T-helper 2 cell (primary cell): ENCODE measurements around the gene LCE7A.

Experiments
- DNase-seq, 5 experiments: peaks; one replicate each; pipeline versions ENCODE4 v3.0.0 to v3.0.0-alpha.2; 2012 to 2022
- total RNA-seq, 2 donors: gene quantifications; one replicate each; lab custom pipeline; 2026; lab: John Stamatoyannopoulos, UW

LCE7A gene, protein sequence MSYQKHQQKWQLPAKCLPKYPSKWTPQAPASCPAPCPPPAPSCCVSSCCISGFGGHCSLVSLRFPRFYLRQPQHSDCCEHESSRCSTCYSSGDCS
- total RNA-seq: 0 reads per million in 2 donors

DNA sequence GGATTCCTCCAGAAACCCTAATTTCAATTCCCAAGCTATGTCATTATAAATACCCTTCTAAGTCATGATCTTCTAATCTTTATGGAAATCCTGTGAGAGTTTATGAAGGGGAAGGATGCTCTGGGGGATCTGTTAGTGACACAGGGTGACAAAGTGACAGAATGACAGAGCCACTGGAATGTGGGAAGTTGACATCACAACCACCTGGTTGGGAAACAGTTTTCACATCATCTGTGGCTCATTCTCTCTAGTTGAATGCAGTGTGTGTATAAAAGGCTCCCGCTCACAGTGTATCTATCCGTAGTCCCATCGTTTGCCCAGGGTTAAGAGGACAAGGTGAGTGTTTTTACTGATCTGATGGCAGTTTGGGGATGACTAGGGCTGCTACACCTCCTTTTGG lies at the start of gene LCE7A:
Gene LCE7A (plus strand): TSS at position 301 of the 400 bp plus-strand sequence. CDS start 702 bp downstream, outside the sequence.
- no peak for DNase-seq

DNA sequence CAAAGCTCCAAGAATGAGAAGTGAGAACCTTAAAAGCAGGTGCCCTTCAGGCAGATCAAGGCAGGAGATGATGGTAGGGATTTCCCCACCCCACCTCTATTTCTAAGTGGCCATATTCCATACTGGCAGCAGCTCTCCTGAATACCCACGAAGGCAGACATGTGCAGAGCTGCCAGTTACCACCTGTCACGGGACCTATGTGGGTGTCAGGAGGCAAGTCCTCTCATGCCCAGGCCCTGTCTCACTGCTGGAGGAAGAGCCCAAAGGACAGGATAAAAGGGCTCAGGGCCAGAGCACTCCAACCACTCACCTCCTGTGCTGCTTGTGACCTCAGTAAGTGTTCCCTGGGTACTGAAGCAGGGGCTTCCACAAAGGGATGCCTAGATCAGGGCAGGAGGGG lies 48.7 kb upstream of the LCE7A start:
- no peak for DNase-seq

DNA sequence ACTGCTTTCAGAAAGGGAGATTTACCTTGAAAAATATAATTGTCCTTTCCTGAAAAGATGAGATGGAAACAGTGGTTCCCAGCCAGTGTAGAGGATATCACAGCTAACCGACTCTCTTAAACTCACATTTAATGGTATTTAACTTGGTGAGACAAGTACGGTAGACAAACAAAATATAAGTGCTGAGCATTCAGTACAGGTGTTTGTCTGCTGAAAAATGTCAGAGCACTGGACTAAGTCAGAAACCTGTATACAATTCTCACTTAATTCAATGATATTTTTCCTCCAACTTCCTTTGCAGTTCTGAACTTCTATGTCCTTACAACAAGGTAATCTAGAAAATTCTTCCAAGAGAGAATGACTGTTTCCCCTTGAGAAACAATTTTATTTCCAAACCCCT lies 48.1 kb upstream of the LCE7A start, which contains the start of gene LCE1B:
Gene LCE1B (plus strand): TSS at position 301 of the 400 bp plus-strand sequence. CDS start 476 bp downstream, outside the sequence.
- no peak for DNase-seq

DNA sequence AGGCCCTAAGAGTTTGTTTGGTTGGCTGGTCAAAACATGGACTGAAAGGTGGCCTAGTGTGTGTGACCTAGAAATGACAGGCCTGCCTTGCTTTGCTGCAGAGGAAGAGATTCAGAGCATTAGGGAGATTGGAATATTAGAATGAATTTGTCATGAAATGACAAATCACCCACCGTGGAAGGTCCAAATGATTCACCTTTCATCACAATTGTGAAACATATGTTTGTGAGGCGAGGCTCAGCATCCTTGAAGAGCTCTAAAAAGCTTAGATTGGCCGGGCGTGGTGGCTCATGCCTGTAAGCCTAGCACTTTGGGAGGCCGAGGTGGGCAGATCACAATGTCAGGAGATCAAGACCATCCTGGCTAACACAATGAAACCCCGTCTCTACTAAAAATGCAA lies 42.5 kb upstream of the LCE7A start:
- no peak for DNase-seq

DNA sequence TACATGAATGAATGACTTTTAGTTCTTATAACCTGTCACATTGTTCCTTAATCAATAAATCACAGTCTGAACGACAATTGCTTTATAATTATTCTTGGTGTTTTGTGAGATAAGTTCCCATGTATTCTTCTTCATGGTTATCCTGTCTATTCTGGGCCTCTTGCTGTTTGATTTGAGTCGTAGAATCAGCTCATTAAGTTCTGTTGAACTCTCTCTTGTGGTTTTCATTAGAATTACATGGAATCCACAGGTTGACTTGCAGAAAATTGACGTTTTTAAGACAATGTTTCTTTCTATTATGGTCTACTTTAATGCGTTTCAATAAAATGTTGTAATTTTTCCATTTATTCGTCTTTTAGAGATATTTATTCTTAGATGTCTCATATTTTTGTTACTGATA lies 36.5 kb upstream of the LCE7A start:
- DNase-seq: no peak

DNA sequence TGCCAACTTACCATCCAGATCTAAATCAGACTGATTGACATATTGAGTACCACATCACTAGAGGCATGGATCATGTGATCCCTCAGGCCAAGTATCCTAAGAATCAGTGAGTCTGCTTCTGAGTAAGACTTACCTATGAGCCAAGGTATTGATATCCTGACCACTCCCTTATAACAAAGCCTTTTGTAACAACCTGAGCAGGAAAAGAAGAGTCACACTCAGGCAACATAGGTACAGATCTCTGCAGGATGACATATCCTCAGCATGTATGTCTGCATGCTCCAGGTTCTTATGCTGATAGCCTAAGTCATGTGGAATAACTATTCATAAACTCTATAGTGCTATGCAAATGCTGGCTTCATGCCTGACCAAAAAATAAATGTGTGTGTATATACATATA lies 34.8 kb upstream of the LCE7A start:
- no peak for DNase-seq

DNA sequence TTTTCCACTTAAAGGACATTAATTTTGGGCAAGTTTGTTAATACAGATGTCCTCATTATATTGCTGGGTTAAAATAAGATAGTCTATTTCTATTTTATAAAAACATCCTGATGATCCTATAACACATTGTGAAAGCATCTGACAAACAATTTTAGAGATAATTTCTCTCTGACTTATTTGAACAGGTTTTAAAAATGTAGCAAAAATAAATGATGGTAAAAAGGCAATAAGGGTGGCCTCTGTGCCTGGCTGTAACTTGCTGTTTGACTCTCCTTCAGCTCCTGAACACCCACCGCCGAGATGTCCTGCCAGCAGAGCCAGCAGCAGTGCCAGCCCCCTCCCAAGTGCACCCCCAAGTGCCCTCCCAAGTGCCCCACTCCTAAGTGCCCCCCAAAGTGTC lies 32.6 kb upstream of the LCE7A start, which contains the start of gene LCE1A:
Gene LCE1A (plus strand): TSS at position 301 of the 400 bp plus-strand sequence. CDS start 0 bp downstream, at position 301.
- DNase-seq: no peak

DNA sequence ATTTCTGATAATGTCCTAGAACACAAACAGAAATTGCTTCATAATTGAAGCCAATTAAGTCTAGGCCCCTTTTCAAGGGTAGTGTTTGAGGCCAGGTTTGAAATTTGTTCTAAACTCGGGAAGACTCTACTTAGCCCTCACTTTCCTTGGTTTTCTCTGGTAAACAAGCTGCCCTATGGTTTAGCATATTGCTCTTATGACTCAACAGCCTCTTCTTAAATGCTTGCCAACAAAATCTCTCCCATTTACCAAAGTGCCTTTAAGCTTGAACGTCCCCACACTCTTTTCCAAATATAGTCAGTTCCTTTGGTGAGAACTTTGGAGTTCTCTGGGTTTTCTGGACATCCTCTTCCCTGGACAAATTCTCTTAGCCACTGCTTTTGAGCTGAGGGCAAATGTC lies 22.9 kb upstream of the LCE7A start:
- DNase-seq: no peak

DNA sequence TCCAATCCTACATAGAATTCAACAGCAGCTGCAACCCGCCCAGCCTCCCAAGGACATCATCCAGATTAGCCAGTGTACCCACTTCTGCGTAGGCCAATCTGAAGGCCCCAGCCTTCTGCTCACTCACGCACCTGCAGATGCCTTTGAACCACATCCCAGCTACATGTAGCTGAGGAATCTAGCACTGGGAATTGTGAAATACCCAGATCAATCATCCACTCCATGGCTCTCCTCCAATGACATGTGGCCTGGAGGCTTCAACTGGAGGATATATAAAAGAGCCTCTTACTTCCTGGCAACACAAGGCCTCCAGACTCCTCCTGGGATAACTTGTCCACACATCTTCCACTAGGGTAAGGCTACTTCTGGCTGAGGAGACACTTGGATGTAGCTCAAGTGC lies 17.2 kb upstream of the LCE7A start, which contains the start of gene LCE6A:
Gene LCE6A (plus strand): TSS at position 301 of the 400 bp plus-strand sequence. CDS start 665 bp downstream, outside the sequence.
- no peak for DNase-seq

DNA sequence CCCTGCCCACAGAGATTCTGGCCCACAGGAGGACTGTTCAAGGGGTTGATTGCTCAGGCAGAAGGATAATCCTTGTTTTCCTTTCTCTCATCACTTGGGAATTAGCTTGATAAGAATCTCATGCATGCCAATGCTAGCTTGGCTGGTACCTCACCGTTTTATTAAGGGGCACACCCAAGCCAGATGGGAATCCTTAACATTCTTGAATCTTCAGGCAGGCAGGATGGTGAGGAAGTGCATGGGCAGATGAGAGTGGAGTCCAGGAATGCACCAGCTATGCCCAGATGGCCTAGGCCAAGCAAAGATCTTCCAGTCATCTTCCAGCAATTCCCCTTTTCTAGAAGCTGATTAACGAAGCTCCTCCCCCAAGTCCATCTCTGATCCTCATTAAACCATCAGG lies 4.1 kb upstream of the LCE7A start:
- DNase-seq: no peak

DNA sequence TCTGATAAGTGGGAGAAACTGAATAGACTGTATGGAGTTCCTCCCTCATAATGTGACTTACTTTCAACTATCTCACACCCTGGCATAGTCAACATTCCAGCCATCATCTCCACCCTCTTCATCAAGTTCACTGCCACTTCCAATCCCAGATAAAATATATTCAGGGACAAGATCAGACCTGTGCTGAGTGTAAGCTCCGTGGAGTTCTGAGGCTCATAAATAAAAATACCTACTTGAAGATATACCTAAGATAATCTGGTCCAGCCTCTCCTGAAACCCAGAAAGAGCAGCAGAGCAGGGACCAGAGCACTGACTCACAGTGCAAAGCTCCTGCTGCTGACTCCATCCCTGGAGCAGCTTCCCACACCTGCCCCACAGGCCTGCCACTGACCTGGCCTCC lies 1.7 kb upstream of the LCE7A start:
- DNase-seq: no peak

DNA sequence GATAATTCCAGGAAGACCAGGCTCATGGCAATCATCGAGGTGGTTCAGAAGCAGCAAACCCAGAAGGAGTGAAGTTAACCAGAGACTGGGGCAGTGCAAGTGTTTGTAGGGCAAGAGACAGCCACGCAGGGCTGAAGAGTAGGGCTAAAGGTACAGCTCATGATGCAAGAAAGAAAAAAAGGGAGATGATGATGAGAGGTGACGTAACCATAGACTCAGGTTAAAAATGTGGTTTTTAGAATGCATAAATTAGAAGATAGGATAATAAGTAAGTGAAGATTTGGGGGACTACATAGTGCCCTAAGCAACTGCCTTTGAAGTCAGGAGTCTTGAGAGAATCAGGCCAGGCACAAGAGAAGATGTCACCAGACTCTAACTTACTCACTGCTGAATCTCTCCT lies 333 bp downstream of the LCE7A start:
- DNase-seq: no peak

DNA sequence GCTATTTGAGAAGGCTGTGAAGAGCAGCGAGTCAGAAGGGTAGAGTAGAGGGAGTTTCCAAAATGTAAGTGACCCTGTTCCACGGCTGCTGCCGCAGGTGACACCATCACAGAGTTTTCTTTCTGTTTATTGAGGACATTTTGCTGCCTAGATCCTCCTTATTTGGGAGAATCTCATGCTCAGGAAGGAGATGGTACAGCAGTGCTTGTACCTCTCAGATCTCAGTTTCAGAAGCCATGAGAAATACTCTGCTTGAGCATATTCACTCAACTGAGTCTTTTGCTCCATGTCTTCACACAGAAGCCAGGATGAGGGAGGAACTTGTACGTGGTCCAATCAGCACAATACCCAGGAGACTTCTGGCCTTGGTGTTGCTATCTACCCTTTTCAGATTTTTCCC lies 1.6 kb downstream of the LCE7A start:
- DNase-seq: no peak

DNA sequence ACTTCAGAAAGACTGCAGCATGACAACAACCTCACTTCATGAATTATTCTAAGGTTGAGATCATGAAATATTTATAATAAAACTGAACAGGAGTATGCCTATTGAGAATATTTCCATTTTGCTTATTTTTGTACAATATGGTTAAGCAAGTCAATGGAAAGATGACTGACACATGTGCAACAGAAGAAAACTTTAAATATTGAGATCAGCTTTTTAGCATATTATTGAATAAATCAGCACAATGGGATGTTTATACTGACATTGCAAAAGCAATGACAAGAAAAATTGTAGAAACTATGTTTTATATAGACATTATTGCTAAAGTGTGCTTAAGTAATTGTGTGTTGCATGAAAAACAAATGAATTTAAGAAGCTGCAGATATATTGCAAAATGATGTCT lies 4.6 kb downstream of the LCE7A start:
- no peak for DNase-seq

DNA sequence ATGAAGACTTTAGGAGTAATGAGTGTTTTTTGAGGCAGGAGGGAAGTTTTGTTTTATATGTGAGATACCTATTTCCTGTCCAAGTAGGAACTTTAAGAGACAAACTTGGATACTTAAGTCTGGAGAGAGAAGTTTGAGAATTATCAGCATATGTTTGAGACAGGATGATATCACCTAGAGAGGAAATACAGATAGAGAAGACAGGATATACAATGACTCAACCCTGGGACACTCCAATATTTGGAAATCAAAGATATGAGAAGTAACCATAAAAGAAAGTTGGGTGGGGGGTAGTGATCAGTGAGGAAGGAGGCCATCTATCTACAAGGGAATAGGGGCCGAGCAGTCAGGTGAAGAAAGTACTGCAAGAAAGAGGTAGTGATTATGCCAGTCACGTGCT lies 6.5 kb downstream of the LCE7A start:
- no peak for DNase-seq

DNA sequence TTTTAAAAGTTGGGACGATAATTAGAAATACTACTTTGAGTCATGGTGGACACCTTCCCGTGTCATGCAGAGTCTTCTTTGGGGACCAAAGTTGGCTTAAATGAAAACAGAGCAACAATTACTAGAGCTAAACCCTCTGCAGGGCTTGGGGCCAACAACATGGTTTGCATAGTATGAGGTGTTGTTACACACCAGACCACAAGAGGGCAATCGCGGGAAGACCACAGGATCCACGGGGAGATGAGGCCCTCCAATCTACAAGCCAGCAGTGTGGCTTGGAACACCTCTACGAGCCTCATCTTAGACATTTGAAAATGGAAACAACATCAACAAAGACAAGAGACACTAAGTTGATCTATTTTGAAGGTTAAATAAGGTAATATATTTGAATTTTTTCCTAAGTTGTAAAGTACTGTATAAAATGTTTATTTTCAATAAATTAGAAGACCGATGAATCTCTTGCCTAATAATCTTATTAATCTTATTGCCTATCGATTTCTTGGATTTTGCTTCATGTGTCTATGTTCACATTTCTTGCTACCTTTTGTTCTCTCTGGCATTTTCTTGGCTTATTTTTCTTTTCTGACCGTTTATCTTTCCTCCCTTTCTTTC lies 10.1 kb downstream of the LCE7A start:
- peak in 3 of 5 experiments; percentile 20 to 57 (median 34) for DNase-seq

DNA sequence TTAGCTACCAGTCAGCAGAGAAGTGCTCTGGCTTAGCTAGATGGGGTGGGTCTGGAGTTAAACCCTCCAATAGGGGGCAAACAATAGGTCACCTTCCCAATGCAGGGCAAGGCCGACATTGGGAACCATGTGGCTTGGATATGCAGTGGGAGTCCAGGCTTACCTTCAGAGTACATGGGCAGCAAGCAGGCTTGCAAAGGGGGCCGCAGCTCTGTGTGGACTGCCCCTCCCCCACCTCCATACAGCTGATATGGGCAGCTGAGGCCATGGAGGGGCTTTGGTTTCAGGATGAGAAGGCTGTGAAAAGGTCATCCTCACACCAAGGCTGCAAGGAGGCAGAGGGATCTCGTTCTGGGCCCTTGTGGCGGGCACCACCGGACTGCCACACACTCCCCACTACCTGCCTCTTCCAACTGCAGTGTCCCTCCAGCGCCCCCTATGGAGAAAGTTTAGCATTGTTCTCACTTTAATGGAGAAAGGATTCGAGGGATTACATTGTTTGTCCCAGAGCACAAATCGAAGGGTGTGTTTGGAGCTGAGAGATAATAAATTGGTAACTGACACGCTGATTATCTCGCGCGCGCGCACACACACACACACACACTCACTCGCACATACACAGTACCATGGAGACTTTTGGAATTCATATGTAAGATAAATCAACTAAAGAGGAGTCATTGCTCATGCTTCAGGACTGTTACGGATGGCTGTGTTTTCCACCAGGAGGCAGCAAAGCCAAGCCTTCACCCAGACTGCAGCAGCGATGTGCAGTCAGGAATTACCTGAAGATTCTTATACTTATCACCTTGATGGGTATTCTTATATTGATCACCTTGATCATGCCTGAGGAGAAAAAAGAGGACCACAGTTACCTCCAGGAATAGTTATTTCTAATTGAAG lies 11.3 kb downstream of the LCE7A start:
- DNase-seq: peak in 1 of 5 experiments; percentile 10

DNA sequence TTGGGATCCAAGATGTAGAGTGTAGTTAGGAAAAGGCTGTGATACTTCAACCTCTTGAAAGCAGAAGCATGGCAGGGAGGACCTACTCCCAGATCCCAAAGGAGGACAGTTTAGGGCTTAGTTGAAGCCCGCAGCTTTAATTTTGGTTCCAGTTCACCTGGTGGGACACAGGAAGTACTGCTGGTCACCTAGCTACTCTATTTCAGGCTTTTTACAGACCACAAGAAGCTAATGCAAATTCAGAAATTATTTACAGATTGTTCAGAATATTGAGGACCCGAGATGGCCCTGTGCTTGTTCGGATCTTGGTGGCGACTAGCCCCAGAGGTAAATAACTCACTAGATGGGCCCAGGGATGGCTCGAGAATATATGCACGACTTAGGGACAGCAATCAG lies 11.9 kb downstream of the LCE7A start:
- no peak for DNase-seq

DNA sequence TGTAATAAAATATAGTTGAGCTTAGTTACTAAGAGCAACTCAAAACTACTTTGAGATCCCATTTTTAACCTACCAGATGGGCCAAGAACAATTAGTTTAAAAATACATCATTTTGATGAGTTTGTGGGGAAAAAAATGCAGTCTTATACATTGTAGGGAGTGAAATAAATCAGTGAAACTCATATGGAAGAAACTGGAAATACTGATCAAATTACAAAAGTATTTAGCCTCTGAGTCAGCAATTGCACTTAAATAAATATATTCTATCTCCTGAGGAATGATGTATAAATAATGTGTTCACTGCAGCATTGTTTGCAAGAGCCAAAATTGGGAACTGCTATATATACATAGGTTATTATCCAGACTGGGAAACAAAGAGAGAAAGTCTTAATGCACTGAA lies 13.7 kb downstream of the LCE7A start:
- no peak for DNase-seq

DNA sequence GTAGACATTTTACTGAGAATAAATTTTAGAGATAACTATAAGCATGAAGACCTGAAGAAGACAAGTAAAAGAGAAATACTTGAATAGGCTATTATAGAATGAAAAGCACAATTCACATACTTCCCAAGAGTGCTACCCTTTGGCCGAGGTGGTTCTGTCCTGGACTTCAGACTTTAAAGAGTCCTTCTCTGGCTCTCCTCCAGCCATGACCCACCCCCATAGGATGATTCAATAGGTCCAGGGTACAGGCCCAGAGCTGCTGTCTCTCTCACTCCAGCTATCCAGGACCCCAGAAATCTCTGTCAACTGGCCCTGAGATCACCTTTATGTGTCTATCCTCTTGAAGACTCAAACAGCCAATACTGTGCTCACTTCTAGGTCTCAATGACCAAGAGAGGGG lies 17.0 kb downstream of the LCE7A start:
- no peak for DNase-seq

DNA sequence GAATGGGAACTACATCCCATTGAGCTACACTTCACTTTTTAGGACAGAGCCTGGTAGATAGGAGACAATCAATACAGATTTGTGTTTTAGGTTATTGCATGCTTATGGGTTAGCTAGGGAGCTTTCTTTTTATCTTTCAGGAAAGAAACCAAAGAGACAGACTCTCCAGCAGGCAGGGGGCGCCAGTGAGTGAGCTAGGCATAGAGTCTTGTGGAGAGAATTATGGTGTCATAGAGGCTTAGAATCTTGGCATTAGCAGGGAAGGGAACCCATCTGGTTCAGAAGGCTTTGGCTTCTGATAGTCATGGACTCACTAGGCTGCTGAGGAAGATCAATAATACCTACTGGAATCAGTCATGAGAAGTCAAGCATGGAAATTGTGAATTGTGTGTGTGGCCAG lies 18.2 kb downstream of the LCE7A start, which contains the start of gene SMCP:
Gene SMCP (plus strand): TSS at position 281 of the 400 bp plus-strand sequence. CDS start 6,101 bp downstream, outside the sequence.
- peak in 1 of 5 experiments; percentile 6 for DNase-seq

DNA sequence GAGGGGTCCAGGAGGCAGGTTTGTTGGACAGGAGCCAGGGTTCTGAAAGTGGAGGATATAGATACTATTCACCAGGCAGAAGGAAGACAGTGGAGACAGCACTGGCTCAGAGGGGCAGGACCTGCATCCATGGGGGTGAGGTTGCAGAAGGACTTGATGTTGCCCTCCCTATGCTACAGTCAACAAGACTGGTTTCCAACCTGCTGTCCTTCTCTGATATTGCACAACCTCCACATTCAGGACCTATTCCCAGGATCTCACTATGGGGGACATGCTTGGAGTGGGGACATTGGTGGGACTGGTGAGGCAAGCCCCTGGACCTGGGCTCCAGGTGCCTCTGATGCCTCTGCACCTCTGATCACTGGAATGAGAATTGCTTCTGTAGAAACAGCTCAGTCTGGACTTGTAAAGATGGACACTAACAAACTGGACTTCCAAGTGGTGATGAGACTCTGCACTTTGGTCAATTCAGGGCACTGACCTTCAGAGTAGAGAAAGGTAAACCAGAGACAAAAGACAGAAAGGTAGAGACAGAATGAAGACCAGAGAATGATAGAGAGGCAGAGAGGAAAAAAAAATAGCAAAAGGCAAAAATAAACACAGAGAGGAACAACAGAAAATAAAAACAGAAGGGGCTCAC lies 19.9 kb downstream of the LCE7A start:
- no peak for DNase-seq

DNA sequence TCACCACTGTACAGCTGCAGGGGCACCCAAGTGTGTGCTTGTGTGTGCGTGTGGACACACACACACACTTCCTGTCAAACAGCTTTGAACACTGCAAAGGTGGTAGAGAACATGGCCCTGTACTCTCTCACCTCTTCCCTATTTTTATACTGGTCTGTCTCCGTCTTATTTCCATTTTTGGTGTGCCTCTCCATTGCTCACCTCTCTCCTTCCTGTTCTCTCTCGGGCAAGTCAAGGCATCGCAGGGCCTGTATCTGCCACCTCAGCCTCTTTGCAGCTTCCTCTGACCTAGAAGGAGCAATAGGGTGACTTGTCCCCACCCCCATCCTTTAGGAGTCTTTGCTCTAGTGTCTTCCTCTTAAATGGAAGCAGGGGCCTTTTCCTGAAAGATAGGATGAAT lies 20.5 kb downstream of the LCE7A start:
- DNase-seq: no peak
